ENCODE data around the gene TMEM131L. TPM values are rescaled to one million over a fixed set of nuclear protein-coding genes. Genes with fewer than 3 reads are reported as not detected.

The TMEM131L gene
- total RNA-seq, 2 experiments from 2014 or later = 51.7 to 52.4 TPM

DNA sequence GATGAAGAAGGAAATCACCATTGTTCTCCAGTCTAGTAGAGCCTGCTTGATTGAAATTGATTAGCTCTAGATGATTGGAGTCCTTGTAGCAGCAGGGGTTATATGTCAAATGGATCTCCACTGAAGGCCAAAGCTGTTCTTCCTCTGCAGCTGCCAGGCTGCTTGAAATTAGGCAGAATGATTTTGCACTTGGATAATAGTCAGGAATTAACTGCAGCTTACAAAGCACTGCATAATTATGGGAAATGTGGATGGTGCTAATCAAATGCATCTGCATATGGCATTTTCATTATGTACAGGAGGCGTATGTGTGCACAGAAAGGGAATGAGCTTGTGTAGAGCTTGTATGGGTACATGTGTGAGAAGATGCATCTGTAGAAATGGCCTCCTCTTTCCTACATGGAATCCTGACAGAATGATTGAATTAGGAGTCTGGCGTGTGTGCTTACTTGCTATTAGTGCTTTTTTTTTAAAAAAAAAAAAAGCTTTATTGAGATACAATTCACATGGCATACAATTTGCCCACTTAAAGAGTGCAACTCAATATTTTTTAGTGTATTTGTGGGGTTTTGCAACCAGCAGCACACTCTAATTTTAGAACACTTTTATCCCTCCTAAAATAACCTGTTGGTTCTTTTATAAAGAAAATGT is 65.9 kb downstream of the TMEM131L start:
- TF ChIP-seq, protein P1, sequence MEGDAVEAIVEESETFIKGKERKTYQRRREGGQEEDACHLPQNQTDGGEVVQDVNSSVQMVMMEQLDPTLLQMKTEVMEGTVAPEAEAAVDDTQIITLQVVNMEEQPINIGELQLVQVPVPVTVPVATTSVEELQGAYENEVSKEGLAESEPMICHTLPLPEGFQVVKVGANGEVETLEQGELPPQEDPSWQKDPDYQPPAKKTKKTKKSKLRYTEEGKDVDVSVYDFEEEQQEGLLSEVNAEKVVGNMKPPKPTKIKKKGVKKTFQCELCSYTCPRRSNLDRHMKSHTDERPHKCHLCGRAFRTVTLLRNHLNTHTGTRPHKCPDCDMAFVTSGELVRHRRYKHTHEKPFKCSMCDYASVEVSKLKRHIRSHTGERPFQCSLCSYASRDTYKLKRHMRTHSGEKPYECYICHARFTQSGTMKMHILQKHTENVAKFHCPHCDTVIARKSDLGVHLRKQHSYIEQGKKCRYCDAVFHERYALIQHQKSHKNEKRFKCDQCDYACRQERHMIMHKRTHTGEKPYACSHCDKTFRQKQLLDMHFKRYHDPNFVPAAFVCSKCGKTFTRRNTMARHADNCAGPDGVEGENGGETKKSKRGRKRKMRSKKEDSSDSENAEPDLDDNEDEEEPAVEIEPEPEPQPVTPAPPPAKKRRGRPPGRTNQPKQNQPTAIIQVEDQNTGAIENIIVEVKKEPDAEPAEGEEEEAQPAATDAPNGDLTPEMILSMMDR (IDR thresholded peaks at IDR 0.05) = no peak

DNA sequence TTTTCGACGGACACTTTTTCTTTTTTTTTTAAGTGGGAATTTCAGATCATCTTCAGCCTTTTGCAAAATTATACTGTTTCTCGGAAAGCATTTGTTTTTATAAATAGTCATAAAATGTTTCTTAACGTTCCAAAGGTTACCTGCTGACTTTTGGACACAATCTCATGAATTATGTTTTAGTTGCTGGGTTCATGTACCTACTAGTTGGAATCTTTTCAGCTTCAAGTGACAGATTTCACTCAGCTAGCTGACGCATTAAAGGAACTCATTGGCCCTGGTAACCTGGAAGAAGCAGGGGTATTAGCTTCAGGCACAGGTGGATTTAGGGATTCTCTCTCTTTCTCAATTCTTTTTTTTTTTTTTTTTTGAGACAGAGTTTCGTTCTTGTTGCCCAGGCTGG is 66.5 kb downstream of the TMEM131L start:
- no peaks in the 10 kb centered on the region for H3K27me3 Mint-ChIP-seq
- peaks cover 87% of the 10 kb centered on the region for H3K4me1 Mint-ChIP-seq (ENCODE audit: low read depth)
- no peak overlapping the region for H3K4me3 Mint-ChIP-seq
- H3K27ac Mint-ChIP-seq = peak overlapping the region; percentile 54
- DNase-seq = no peak
- H3K36me3 Mint-ChIP-seq (ENCODE audit: low read depth) = peaks cover 22% of the 10 kb centered on the region
- intact Hi-C loops (cut with micrococcal nuclease) = no loop called here
- ATAC-seq = no peak
- TF ChIP-seq, protein P1 (IDR thresholded peaks at IDR 0.05) = no peak
- no peaks in the 10 kb centered on the region for H3K9me3 Mint-ChIP-seq
- POLR2A ChIA-PET = interaction anchor here (0.8 to 1.8 kb wide), 5 partner anchors 9 to 65 kb away, joined by 3 to 4 read pairs (median 3); no protein-coding TSS in a partner anchor
- CTCF ChIA-PET = interaction anchor here (1.4 to 3.5 kb wide), 6 partner anchors 9 to 65 kb away, joined by 3 to 26 read pairs (median 7); no protein-coding TSS in a partner anchor

More for the DNA sequence above, 65.9 kb downstream of the TMEM131L start:
- H3K4me1 Mint-ChIP-seq (ENCODE audit: low read depth) = peaks cover 90% of the 10 kb centered on the region
- H3K27me3 Mint-ChIP-seq = no peaks in the 10 kb centered on the region
- no peak for DNase-seq
- no peak for ATAC-seq
- H3K27ac Mint-ChIP-seq = peak overlapping the region; percentile 54
- no peaks in the 10 kb centered on the region for H3K9me3 Mint-ChIP-seq
- POLR2A ChIA-PET = interaction anchor here (0.8 to 2.2 kb wide), 8 partner anchors 8 to 64 kb away, joined by 3 to 6 read pairs (median 3); no protein-coding TSS in a partner anchor
- H3K36me3 Mint-ChIP-seq (ENCODE audit: low read depth) = peaks cover 27% of the 10 kb centered on the region
- intact Hi-C loops (cut with micrococcal nuclease) = no loop called here
- CTCF ChIA-PET = interaction anchor here (0.9 to 3.5 kb wide), 9 partner anchors 10 to 187 kb away, joined by 3 to 26 read pairs (median 6); partner anchors contain the start of genes MND1 and TMEM131L
- H3K4me3 Mint-ChIP-seq = no peak overlapping the region

DNA sequence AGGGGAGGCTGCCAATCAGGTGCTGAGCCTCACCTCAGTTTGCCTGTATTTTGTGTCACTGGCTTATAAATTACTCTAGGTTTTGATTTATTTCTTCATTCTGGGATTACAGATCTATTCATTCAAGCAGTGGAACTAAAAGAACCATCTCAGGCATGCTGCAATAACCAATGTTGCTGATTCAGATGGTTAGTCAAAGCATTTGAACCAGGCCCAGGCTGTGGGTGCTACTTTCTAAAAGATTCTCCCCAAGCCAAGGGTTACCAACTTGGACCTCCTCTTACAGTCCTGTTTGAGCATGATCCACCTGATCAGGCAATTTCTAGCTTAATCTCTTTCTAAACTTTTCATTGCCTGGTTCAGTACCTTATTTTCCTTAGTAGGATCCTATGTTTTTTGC is 67.2 kb downstream of the TMEM131L start:
- ChIA-PET CTCF (interaction anchor here (0.6 to 3.3 kb wide), 5 partner anchors 35 to 1032 kb away, joined by 3 to 16 read pairs (median 3); no protein-coding TSS in a partner anchor), POLR2A (interaction anchor here (0.8 to 3.4 kb wide), 10 partner anchors 10 to 67 kb away, joined by 3 to 16 read pairs (median 3); no protein-coding TSS in a partner anchor)
- ATAC-seq (no peak), DNase-seq (peak; percentile 33)
- peaks cover 23% of the 10 kb centered on the region for H3K36me3 Mint-ChIP-seq (ENCODE audit: low read depth)
- TF ChIP-seq, protein P1 (IDR thresholded peaks at IDR 0.05) = no peak
- intact Hi-C loops (cut with micrococcal nuclease) = no loop called here
- no peaks in the 10 kb centered on the region for H3K27me3 Mint-ChIP-seq
- peak overlapping the region; percentile 88 for H3K27ac Mint-ChIP-seq
- H3K4me1 Mint-ChIP-seq (ENCODE audit: low read depth) = peaks cover 86% of the 10 kb centered on the region
- no peak overlapping the region for H3K4me3 Mint-ChIP-seq
- no peaks in the 10 kb centered on the region for H3K9me3 Mint-ChIP-seq

DNA sequence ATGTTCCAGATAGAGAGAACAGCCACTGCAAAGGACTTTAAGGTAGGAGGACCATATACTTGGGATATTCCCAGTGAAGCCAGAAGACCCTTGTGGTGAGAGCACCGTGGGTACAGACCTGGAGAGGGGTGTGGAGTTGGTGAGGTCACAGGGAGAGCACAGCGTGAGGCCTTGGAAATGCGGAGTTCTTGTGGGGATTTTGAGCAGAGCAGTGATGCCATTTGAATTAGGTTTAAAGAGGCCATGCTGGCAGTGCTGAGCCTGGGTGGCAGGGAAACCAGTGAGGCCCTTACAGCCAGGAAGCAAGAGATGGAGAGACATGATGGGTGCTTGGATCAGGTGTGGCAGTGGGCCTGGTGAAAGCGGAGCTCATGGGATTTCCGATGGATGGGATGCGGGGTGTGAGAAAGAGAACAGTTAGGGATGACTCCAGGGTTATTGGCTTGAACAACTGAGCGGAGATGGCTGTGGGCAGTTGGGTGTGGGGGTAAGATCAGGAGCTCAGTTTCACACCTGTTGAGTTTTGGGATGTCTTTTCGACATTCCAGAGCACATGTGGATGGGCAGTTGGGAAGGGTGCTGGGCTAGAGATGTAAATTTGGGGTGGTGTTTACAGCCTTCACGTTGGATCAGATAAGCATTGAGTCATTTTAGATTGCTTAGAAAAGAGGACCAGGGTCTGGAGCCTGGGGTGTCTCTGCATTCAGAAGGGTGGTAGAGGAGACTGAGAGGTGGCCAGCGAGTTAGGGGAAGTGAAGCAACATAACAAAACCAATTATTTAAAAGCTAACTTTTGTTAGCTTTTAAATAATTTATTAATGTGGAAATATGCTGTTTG is 68.9 kb downstream of the TMEM131L start:
- Mint-ChIP-seq H3K27me3 (no peaks in the 10 kb centered on the region), H3K4me3 (no peak overlapping the region), H3K4me1 (ENCODE audit: low read depth) (peaks cover 80% of the 10 kb centered on the region), H3K36me3 (ENCODE audit: low read depth) (peaks cover 24% of the 10 kb centered on the region), H3K27ac (peak overlapping the region; percentile 80), H3K9me3 (no peaks in the 10 kb centered on the region)
- POLR2A ChIA-PET = interaction anchor here (0.8 to 3.4 kb wide), 12 partner anchors 8 to 68 kb away, joined by 3 to 16 read pairs (median 4); no protein-coding TSS in a partner anchor
- TF ChIP-seq, protein P1 (IDR thresholded peaks at IDR 0.05) = no peak
- CTCF ChIA-PET = interaction anchor here (0.6 to 2.4 kb wide), 11 partner anchors 10 to 215 kb away, joined by 3 to 9 read pairs (median 4); partner anchors contain the start of gene TMEM131L
- intact Hi-C loops (cut with micrococcal nuclease) = no loop called here
- ATAC-seq = no peak
- no peak for DNase-seq
